ENCODE measurements around the gene USP33.

- TF ChIP-seq ZNF317 (CRISPR knock-in tag; IDR thresholded peaks at IDR 0.05) (no peak), CTCF (CRISPR knock-in tag; IDR thresholded peaks at IDR 0.05) (no peak), HDAC2 (CRISPR knock-in tag; IDR thresholded peaks at IDR 0.05) (no peak), ATRX (CRISPR knock-in tag; IDR thresholded peaks at IDR 0.05; ENCODE audit: borderline replicate concordance) (no peak), FOXK2 (IDR thresholded peaks at IDR 0.05) (no peak), SUZ12 (IDR thresholded peaks at IDR 0.05; ENCODE audit: low read depth, low read length) (no peak), ZNF296 (CRISPR knock-in tag; conservative IDR thresholded peaks at IDR 0.05) (no peak), CHD4 (IDR thresholded peaks at IDR 0.05; ENCODE audit: borderline replicate concordance, low read length) (no peak), SMAD9 (CRISPR knock-in tag; IDR thresholded peaks at IDR 0.05) (no peak), CAMTA2 (CRISPR knock-in tag; IDR thresholded peaks at IDR 0.05; ENCODE audit: borderline replicate concordance) (no peak)
These were observed 33.9 kb downstream of the USP33 start for GRCh38 chr1:77725706-77726105.
